IMR-90 (cell line): Measurements from ENCODE around the gene MRPL28. TPM values are rescaled to one million over a fixed set of nuclear protein-coding genes. Genes with fewer than 3 reads are reported as not detected.

Experiments
- ATAC-seq: fragments of 200-7000 bp; cut with Tn5 transposase; 2 replicates; pipeline ENCODE4 v1.9.1; 2020; ENCODE audit warnings: low read depth, mild to moderate bottlenecking, moderate library complexity
- BruUV-seq: library from RNA; stranded (reverse); fragments of 400-500 nt; replicated peaks from 2 replicates; lab custom pipeline; 2021; lab: Mats Ljungman, UMichigan
- CTCF ChIA-PET: fragments of 300-600 bp; formaldehyde crosslinking; extraction: SDS; loops from one replicate; lab custom pipeline; 2021; ENCODE audit warnings: antibody characterized with exemption; lab: Yijun Ruan, JAX
- POLR2A ChIA-PET: fragments of 300-600 bp; sonication (Branson Sonifier 250); formaldehyde crosslinking; loops from one replicate; lab custom pipeline; 2022; ENCODE audit warnings: antibody characterized with exemption; ENCODE audit not compliant: unreplicated experiment; lab: Charles Lee
- DNase-seq: peaks from one replicate; pipeline ENCODE4 v3.0.0; 2013
- H2AFZ ChIP-seq: replicated peaks from 2 replicates; pipeline ENCODE3; 2013; ENCODE audit warnings: low read length, mild to moderate bottlenecking; ENCODE audit not compliant: poor library complexity
- H2AK5ac ChIP-seq: 2 replicates; pipeline ENCODE4 v1.6.1; 2013; ENCODE audit warnings: low read depth, low read length, inconsistent platforms
- H2AK9ac ChIP-seq: replicated peaks from 2 replicates; pipeline ENCODE3; 2013; ENCODE audit warnings: mild to moderate bottlenecking, low read depth, low read length, moderate library complexity; ENCODE audit not compliant: poor library complexity
- H2BK120ac ChIP-seq: 2 replicates; pipeline ENCODE4 v1.6.1; 2013; ENCODE audit warnings: low read depth, low read length, inconsistent platforms
- H2BK15ac ChIP-seq: 3 replicates; pipeline ENCODE4 v1.6.1; 2013; ENCODE audit warnings: low read depth, low read length, inconsistent platforms
- H2BK20ac ChIP-seq: 2 replicates; pipeline ENCODE4 v1.6.1; 2013; ENCODE audit warnings: low read depth, mild to moderate bottlenecking, inconsistent platforms, low read length, moderate library complexity
- H2BK5ac ChIP-seq: 2 replicates; pipeline ENCODE4 v1.6.1; 2013; ENCODE audit warnings: mild to moderate bottlenecking, low read depth, low read length, inconsistent platforms; ENCODE audit not compliant: poor library complexity, severe bottlenecking
- H3K14ac ChIP-seq: replicated peaks from 2 replicates; pipeline ENCODE4 v1.6.1; 2013; ENCODE audit warnings: low read depth, low read length, inconsistent platforms
- H3K18ac ChIP-seq: 2 replicates; pipeline ENCODE4 v1.6.1; 2013; ENCODE audit warnings: low read depth, low read length, control low read depth
- H3K23ac ChIP-seq: 2 replicates; pipeline ENCODE4 v1.6.1; 2013; ENCODE audit warnings: low read depth, low read length, inconsistent platforms
- H3K27ac ChIP-seq: 2 replicates; pipeline ENCODE4 v1.5.1; 2013; ENCODE audit warnings: mild to moderate bottlenecking, control low read depth, low read length; ENCODE audit not compliant: insufficient read depth
- H3K27me3 ChIP-seq: 2 replicates; pipeline ENCODE4 v1.6.1; 2013; ENCODE audit warnings: low read length; ENCODE audit not compliant: control insufficient read depth, insufficient read depth
- H3K36me3 ChIP-seq: 2 replicates; pipeline ENCODE4 v1.6.1; 2013; ENCODE audit warnings: low read length, mixed read lengths; ENCODE audit not compliant: control insufficient read depth, insufficient read depth
- H3K4ac ChIP-seq: 2 replicates; pipeline ENCODE4 v1.6.1; 2013; ENCODE audit warnings: low read depth, low read length, inconsistent platforms
- H3K4me1 ChIP-seq: 2 replicates; pipeline ENCODE4 v1.6.1; 2013; ENCODE audit warnings: low read length, mixed read lengths; ENCODE audit not compliant: control insufficient read depth, insufficient read depth
- H3K4me2 ChIP-seq: 2 replicates; pipeline ENCODE4 v1.6.1; 2013; ENCODE audit warnings: low read depth, mild to moderate bottlenecking, control low read depth, low read length, moderate library complexity
- H3K4me3 ChIP-seq: 2 replicates; pipeline ENCODE4 v1.5.1; 2013; ENCODE audit warnings: low read depth, mild to moderate bottlenecking, control low read depth, low read length, moderate library complexity; ENCODE audit not compliant: insufficient read depth
- H3K56ac ChIP-seq: 2 replicates; pipeline ENCODE4 v1.6.1; 2013; ENCODE audit warnings: low read length, inconsistent platforms; ENCODE audit not compliant: insufficient read depth; ENCODE audit errors: extremely low read depth
- H3K79me1 ChIP-seq, 2 experiments: 2 replicates each; pipeline ENCODE4 v1.6.1; 2013; ENCODE audit warnings: low read length in 2 of 2, inconsistent platforms in 1 of 2, low read depth in 1 of 2
- H3K9ac ChIP-seq: 2 replicates; pipeline ENCODE4 v1.6.1; 2013; ENCODE audit warnings: low read depth, low read length, control low read depth
- H3K9me1 ChIP-seq: 2 replicates; pipeline ENCODE4 v1.6.1; 2013; ENCODE audit warnings: low read length, inconsistent platforms; ENCODE audit not compliant: insufficient read depth
- H3K9me3 ChIP-seq: 2 replicates; pipeline ENCODE4 v1.6.1; 2013; ENCODE audit warnings: low read length; ENCODE audit not compliant: control insufficient read depth, insufficient read depth
- H4K20me1 ChIP-seq: 2 replicates; pipeline ENCODE4 v1.6.1; 2013; ENCODE audit warnings: low read length, inconsistent platforms; ENCODE audit not compliant: insufficient read depth
- H4K5ac ChIP-seq: 2 replicates; pipeline ENCODE4 v1.6.1; 2013; ENCODE audit warnings: mild to moderate bottlenecking, low read depth, low read length, control low read depth
- H4K8ac ChIP-seq, 2 experiments: 2 replicates each; pipeline ENCODE4 v1.6.1; 2013; ENCODE audit warnings: low read depth in 2 of 2, low read length in 2 of 2, control low read depth in 1 of 2, inconsistent platforms in 1 of 2
- H4K91ac ChIP-seq: 2 replicates; pipeline ENCODE4 v1.6.1; 2013; ENCODE audit warnings: low read depth, low read length, inconsistent platforms; ENCODE audit not compliant: insufficient read depth
- BHLHE40 ChIP-seq: fragments of 150-350 bp; IDR thresholded peaks from 2 replicates; pipeline ENCODE4 v1.6.1; 2016; ENCODE audit warnings: mild to moderate bottlenecking, low read depth, low read length
- CEBPB ChIP-seq: IDR thresholded peaks from 2 replicates; pipeline ENCODE4 v1.6.1; 2012; ENCODE audit warnings: low read depth, low read length, improper control_type of control experiment
- CHD1 ChIP-seq: IDR thresholded peaks from 2 replicates; pipeline ENCODE4 v1.6.1; 2012; ENCODE audit warnings: low read depth, low read length, improper control_type of control experiment
- MAFK ChIP-seq: IDR thresholded peaks from 2 replicates; pipeline ENCODE4 v1.6.1; 2012; ENCODE audit warnings: low read depth, low read length, improper control_type of control experiment
- MAZ ChIP-seq: IDR thresholded peaks from 2 replicates; pipeline ENCODE4 v1.6.1; 2012; ENCODE audit warnings: low read depth, mild to moderate bottlenecking, low read length, improper control_type of control experiment, moderate library complexity, borderline replicate concordance
- MXI1 ChIP-seq: IDR thresholded peaks from 2 replicates; pipeline ENCODE4 v1.6.1; 2012; ENCODE audit warnings: low read depth, mild to moderate bottlenecking, low read length, moderate library complexity, borderline replicate concordance
- NFE2L2 ChIP-seq: fragments of 150-350 bp; IDR thresholded peaks from 2 replicates; pipeline ENCODE4 v1.6.1; 2016; ENCODE audit warnings: low read depth, mild to moderate bottlenecking, low read length
- POLR2A ChIP-seq: IDR thresholded peaks from 2 replicates; pipeline ENCODE4 v1.6.1; 2012; ENCODE audit warnings: mild to moderate bottlenecking, low read depth, low read length
- RAD21 ChIP-seq: IDR thresholded peaks from 2 replicates; pipeline ENCODE4 v1.6.1; 2012; ENCODE audit warnings: low read length, improper control_type of control experiment
- RCOR1 ChIP-seq: IDR thresholded peaks from 2 replicates; pipeline ENCODE4 v1.6.1; 2012; ENCODE audit warnings: mild to moderate bottlenecking, low read length, improper control_type of control experiment; ENCODE audit not compliant: insufficient replicate concordance
- RFX5 ChIP-seq: IDR thresholded peaks from 2 replicates; pipeline ENCODE4 v1.8.0; 2012; ENCODE audit warnings: low read depth, mild to moderate bottlenecking, low read length, moderate library complexity
- SMC3 ChIP-seq: fragments of 150-350 bp; IDR thresholded peaks from 2 replicates; pipeline ENCODE4 v1.6.1; 2016; ENCODE audit warnings: low read depth, mild to moderate bottlenecking, antibody characterized with exemption, low read length, moderate library complexity
- WGBS, 2 experiments: methylation state at CpG; one replicate each; pipeline versions ENCODE4 v1.1.5 to v1.1.7; 2013; ENCODE audit warnings: missing lambda C conversion rate in 2 of 2; ENCODE audit not compliant: insufficient read length in 1 of 2; ENCODE audit errors: extremely low coverage in 2 of 2; 5-methylcytosine and 5-hydroxymethylcytosine counted together
- dilution Hi-C: fragments of 300-500 bp; cut with HindIII; formaldehyde crosslinking; loops from one replicate; pipeline ENCODE4 v1.14.3; 2018; ENCODE audit warnings: low sequenced_read_pairs; ENCODE audit not compliant: unreplicated experiment
- in situ Hi-C: fragments of 300-500 bp; cut with MboI; formaldehyde crosslinking; loops from 3 replicates; pipeline ENCODE4 v1.14.3; 2019; ENCODE audit warnings: low sequenced_read_pairs, inconsistent platforms, mixed read lengths
- intact Hi-C: fragments of 100-400 bp; cut with micrococcal nuclease; formaldehyde crosslinking; loops from 2 replicates; pipeline ENCODE4 v1.10.0; 2022
- polyA plus RNA-seq, 3 experiments: library from polyadenylated mRNA; depleted of rRNA; stranded (reverse); fragments of >200 nt; gene quantifications; 2 replicates each; pipeline ENCODE4 v1.2.3, GENCODE V29; 2012; ENCODE audit warnings: low replicate concordance in 1 of 3
- total RNA-seq: library from RNA; depleted of rRNA; stranded (reverse); fragments of >200 nt; gene quantifications from 2 replicates; pipeline ENCODE4 v1.2.3, GENCODE V29; 2012
- TF ChIP-seq, protein P1 (sequence below): conservative IDR thresholded peaks from 2 replicates; pipeline ENCODE4 v1.5.1; 2012; ENCODE audit warnings: mild to moderate bottlenecking, low read depth, low read length, improper control_type of control experiment
- TF ChIP-seq, protein P2 (sequence below): fragments of 150-350 bp; IDR thresholded peaks from 2 replicates; pipeline ENCODE4 v1.6.1; 2017; ENCODE audit warnings: mild to moderate bottlenecking, antibody characterized with exemption, low read length, low read depth
- TF ChIP-seq, protein P3 (sequence below): fragments of 150-350 bp; IDR thresholded peaks from 2 replicates; pipeline ENCODE4 v1.6.1; 2016; ENCODE audit warnings: low read depth, mild to moderate bottlenecking, low read length, moderate library complexity, borderline replicate concordance

The MRPL28 gene
- total and polyA plus RNA-seq, 2 of the 4 experiments (the other 2 are of a cell fraction): 104 to 181 TPM

DNA sequence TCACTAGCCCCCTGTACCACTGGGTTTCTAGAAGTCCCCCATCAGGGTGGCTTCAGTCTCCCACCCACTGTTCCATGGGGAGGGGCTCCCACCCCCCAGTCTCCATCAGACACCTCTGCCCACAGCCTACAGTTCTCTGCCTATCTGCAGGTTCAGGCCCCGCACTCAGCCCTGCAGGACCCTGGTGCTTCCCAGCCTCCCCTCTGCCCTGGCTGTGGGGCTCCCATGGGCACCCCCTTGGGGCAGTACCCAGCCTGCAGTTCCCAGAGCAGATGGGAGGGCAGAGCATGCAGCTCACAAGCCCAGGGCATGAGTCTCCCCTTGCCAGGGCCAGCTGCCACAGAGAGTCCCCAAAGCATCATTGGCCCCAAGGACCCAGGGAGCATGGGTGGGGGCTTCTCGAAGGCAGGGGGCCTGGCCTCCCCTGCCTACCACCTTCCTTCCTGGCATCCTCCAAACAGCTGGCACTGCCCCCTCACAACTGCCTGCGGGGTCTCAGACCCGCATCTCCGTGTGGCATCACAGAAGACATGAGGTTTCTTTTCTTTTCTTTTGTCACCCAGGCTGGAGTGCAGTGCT, 2.8 kb upstream of the MRPL28 start:
- Histone ChIP-seq H3K4me1 (peaks cover 7% of the 10 kb centered on the region; the same call in 1 of the 2 replicates), H4K91ac (no peak overlapping the region), H2BK20ac (no peak overlapping the region), H2AFZ (no peak overlapping the region), H4K8ac (no peak overlapping the region), H3K27me3 (no peaks in the 10 kb centered on the region), H2AK9ac (no peak overlapping the region), H3K79me1 (peaks cover 4 to 11% of the 10 kb centered on the region in 2 experiments; a peak in 2 of 4 replicates), H3K4me2 (no peak overlapping the region), H3K9me3 (no peaks in the 10 kb centered on the region), H3K14ac (no peak overlapping the region), H2BK120ac (no peak overlapping the region), H2BK5ac (no peak overlapping the region), H2BK15ac (no peak overlapping the region), H3K36me3 (peaks cover 69% of the 10 kb centered on the region), H3K4ac (no peak overlapping the region), H2AK5ac (no peak overlapping the region), H3K9ac (no peak overlapping the region), H3K18ac (no peak overlapping the region), H4K20me1 (no peaks in the 10 kb centered on the region), H3K4me3 (no peak overlapping the region), H3K56ac (no peak overlapping the region), H3K23ac (no peak overlapping the region), H3K9me1 (no peaks in the 10 kb centered on the region), H3K27ac (no peak overlapping the region), H4K5ac (no peak overlapping the region)
- intact Hi-C loops (no loop called here), in situ Hi-C loops (no loop called here), dilution Hi-C loops (no loop called here)
- TF ChIP-seq, protein P1, sequence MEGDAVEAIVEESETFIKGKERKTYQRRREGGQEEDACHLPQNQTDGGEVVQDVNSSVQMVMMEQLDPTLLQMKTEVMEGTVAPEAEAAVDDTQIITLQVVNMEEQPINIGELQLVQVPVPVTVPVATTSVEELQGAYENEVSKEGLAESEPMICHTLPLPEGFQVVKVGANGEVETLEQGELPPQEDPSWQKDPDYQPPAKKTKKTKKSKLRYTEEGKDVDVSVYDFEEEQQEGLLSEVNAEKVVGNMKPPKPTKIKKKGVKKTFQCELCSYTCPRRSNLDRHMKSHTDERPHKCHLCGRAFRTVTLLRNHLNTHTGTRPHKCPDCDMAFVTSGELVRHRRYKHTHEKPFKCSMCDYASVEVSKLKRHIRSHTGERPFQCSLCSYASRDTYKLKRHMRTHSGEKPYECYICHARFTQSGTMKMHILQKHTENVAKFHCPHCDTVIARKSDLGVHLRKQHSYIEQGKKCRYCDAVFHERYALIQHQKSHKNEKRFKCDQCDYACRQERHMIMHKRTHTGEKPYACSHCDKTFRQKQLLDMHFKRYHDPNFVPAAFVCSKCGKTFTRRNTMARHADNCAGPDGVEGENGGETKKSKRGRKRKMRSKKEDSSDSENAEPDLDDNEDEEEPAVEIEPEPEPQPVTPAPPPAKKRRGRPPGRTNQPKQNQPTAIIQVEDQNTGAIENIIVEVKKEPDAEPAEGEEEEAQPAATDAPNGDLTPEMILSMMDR: no peak
- TF ChIP-seq RCOR1: no peak
- TF ChIP-seq CHD1: no peak
- TF ChIP-seq CEBPB: no peak
- TF ChIP-seq, protein P2, sequence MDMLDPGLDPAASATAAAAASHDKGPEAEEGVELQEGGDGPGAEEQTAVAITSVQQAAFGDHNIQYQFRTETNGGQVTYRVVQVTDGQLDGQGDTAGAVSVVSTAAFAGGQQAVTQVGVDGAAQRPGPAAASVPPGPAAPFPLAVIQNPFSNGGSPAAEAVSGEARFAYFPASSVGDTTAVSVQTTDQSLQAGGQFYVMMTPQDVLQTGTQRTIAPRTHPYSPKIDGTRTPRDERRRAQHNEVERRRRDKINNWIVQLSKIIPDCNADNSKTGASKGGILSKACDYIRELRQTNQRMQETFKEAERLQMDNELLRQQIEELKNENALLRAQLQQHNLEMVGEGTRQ: no peak
- no peak for TF ChIP-seq BHLHE40
- no peak for TF ChIP-seq MXI1
- TF ChIP-seq SMC3: no peak
- TF ChIP-seq MAFK: no peak
- TF ChIP-seq RFX5: no peak
- no peak for TF ChIP-seq NFE2L2
- TF ChIP-seq, protein P3, sequence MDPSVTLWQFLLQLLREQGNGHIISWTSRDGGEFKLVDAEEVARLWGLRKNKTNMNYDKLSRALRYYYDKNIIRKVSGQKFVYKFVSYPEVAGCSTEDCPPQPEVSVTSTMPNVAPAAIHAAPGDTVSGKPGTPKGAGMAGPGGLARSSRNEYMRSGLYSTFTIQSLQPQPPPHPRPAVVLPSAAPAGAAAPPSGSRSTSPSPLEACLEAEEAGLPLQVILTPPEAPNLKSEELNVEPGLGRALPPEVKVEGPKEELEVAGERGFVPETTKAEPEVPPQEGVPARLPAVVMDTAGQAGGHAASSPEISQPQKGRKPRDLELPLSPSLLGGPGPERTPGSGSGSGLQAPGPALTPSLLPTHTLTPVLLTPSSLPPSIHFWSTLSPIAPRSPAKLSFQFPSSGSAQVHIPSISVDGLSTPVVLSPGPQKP: no peak
- no peak for TF ChIP-seq RAD21
- no peak for TF ChIP-seq MAZ
- no peak for TF ChIP-seq POLR2A
- ChIA-PET CTCF (no interaction called here), POLR2A (no interaction called here)
- no TSS peak for BruUV-seq
- 77% methylated on average over 4 of the region's 5 CpGs; no CpG with 5 or more reads in 1 of the 2 experiments for WGBS, 2 experiments
- ATAC-seq (no peak), DNase-seq (no peak)
